Ovary (tissue), 3 donors: ENCODE data around the gene GABPB2.

Experiments
- EP300 ChIP-seq: sonication (generic); formaldehyde crosslinking; IDR thresholded peaks from one replicate; pipeline ENCODE4 v1.6.1; 2017; ENCODE audit warnings: antibody characterized with exemption
- POLR2A ChIP-seq: fragments of 450-650 bp; IDR thresholded peaks from one replicate; pipeline ENCODE4 v1.6.1; 2017; ENCODE audit warnings: antibody characterized with exemption, mild to moderate bottlenecking, moderate library complexity
- TF ChIP-seq, protein P1 (sequence below), 3 donors: fragments of 450-650 bp in 2 of 3; fragments of 200-600 bp in 1 of 3; IDR thresholded peaks; one replicate each; pipeline versions ENCODE4 v1.5.1 to v1.8.0; 2016 to 2022; ENCODE audit warnings: antibody characterized with exemption in 3 of 3, mild to moderate bottlenecking in 1 of 3
- donor health status: DM: no; HTN: no; CAD: no.

GRCh38 chr1:151108331-151108730, 37.8 kb downstream of the GABPB2 start:
- TF ChIP-seq POLR2A (no peak), EP300 (no peak)
- TF ChIP-seq, protein P1, sequence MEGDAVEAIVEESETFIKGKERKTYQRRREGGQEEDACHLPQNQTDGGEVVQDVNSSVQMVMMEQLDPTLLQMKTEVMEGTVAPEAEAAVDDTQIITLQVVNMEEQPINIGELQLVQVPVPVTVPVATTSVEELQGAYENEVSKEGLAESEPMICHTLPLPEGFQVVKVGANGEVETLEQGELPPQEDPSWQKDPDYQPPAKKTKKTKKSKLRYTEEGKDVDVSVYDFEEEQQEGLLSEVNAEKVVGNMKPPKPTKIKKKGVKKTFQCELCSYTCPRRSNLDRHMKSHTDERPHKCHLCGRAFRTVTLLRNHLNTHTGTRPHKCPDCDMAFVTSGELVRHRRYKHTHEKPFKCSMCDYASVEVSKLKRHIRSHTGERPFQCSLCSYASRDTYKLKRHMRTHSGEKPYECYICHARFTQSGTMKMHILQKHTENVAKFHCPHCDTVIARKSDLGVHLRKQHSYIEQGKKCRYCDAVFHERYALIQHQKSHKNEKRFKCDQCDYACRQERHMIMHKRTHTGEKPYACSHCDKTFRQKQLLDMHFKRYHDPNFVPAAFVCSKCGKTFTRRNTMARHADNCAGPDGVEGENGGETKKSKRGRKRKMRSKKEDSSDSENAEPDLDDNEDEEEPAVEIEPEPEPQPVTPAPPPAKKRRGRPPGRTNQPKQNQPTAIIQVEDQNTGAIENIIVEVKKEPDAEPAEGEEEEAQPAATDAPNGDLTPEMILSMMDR (IDR thresholded peaks at IDR 0.05): no peak
